Osteocyte (in vitro differentiated cells): ENCODE results near the gene VPS26A. TPM values are rescaled to one million over a fixed set of nuclear protein-coding genes. Genes with fewer than 3 reads are reported as not detected.
"Not testable (repeated sequence)": the region's sequence is repeated elsewhere in the genome, so short reads cannot be mapped to it uniquely, and the experiment has no call there.

Experiments
- DNase-seq: peaks from one replicate; pipeline ENCODE4 v3.0.0; 2021; ENCODE audit warnings: mixed read lengths; ENCODE audit not compliant: unreplicated experiment; ENCODE audit errors: extremely low spot score
- H3K27ac Mint-ChIP-seq: one replicate; pipeline ENCODE4 v1.8.0; 2021; ENCODE audit warnings: mild to moderate bottlenecking, mixed read lengths; ENCODE audit not compliant: unreplicated experiment
- H3K27me3 Mint-ChIP-seq: one replicate; pipeline ENCODE4 v1.8.0; 2021; ENCODE audit warnings: mixed read lengths; ENCODE audit not compliant: unreplicated experiment
- H3K36me3 Mint-ChIP-seq: one replicate; pipeline ENCODE4 v1.8.0; 2021; ENCODE audit warnings: mixed read lengths; ENCODE audit not compliant: unreplicated experiment
- H3K4me1 Mint-ChIP-seq: one replicate; pipeline ENCODE4 v1.8.0; 2021; ENCODE audit warnings: mixed read lengths; ENCODE audit not compliant: unreplicated experiment
- H3K4me3 Mint-ChIP-seq: one replicate; pipeline ENCODE4 v1.8.0; 2021; ENCODE audit warnings: mild to moderate bottlenecking, moderate library complexity, mixed read lengths; ENCODE audit not compliant: unreplicated experiment
- H3K9me3 Mint-ChIP-seq: one replicate; pipeline ENCODE4 v1.8.0; 2021; ENCODE audit warnings: mixed read lengths; ENCODE audit not compliant: unreplicated experiment
- CTCF ChIP-seq: fragments of 200-600 bp; sonication (generic); IDR thresholded peaks from 2 replicates; pipeline ENCODE4 v1.5.0; 2021; ENCODE audit warnings: antibody characterized with exemption, mild to moderate bottlenecking, moderate library complexity
- total RNA-seq: library from RNA; stranded (reverse); gene quantifications from 2 replicates; pipeline ENCODE4 v1.2.1, GENCODE V29; 2021

The VPS26A gene
- total RNA-seq, 1 donor from 2014 or later, result 59.4 TPM

- no peak for DNase-seq
- H3K36me3 Mint-ChIP-seq, result peaks cover 12% of the 10 kb centered on the region
- no peak overlapping the region for H3K4me3 Mint-ChIP-seq
- no peaks in the 10 kb centered on the region for H3K27me3 Mint-ChIP-seq
- peaks cover 25% of the 10 kb centered on the region for H3K4me1 Mint-ChIP-seq
- H3K9me3 Mint-ChIP-seq, result no peaks in the 10 kb centered on the region
- no peak overlapping the region for H3K27ac Mint-ChIP-seq
- TF ChIP-seq CTCF, result no peak
Measured at GRCh38 chr10:69130251-69130650, 6.3 kb downstream of the VPS26A start.

DNA sequence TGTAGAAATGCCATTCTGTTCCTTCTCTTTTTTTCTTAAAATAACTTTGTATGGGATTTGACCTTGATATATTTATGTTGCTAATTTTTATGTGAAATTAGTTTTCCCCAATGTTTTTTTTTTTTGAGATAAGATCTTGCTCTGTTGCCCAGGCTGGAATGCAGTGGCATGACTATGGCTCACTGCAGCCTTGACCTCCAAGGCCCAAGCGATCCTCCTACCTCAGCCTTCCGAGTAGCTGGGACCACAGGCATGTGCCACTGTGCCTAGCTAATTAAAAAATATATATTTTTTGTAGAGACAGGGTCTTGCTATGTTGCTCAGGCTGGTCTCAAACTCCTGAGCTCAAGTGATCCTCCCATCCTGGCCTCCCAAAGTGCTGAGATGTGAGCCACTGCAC, 16.0 kb downstream of the VPS26A start:
- Mint-ChIP-seq H3K27me3 (no peaks in the 10 kb centered on the region), H3K4me1 (no peaks in the 10 kb centered on the region), H3K9me3 (no peaks in the 10 kb centered on the region), H3K27ac (no peak overlapping the region), H3K36me3 (peaks cover 18% of the 10 kb centered on the region), H3K4me3 (no peak overlapping the region)
- TF ChIP-seq CTCF, result no peak
- DNase-seq, result no peak

- no peak for DNase-seq
- Mint-ChIP-seq H3K4me3 (no peak overlapping the region), H3K27ac (no peak overlapping the region), H3K9me3 (no peaks in the 10 kb centered on the region), H3K4me1 (no peaks in the 10 kb centered on the region), H3K36me3 (peaks cover 8% of the 10 kb centered on the region), H3K27me3 (no peaks in the 10 kb centered on the region)
- TF ChIP-seq CTCF, result no peak
Measured at GRCh38 chr10:69141304-69141703, 17.3 kb downstream of the VPS26A start.

DNA sequence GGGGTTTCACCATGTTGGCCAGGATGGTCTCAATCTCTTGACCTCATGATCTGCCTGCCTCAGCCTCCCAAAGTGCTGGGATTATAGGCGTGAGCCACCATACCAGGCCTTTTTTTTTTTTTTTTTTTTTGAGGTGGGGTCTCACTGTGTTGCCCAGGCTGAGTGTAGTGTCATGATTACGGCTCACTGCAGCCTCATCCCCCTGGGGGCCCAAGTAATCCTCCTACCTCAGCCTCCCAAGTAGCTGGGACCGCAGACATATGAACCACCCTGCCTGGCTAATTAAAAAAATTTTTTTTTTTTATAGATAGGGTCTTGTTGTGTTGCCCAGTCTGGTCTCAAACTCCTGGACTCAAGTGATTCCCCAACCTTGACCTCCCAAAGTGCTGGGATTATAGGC, 18.1 kb downstream of the VPS26A start:
- not testable (repeated sequence) for H3K4me1 Mint-ChIP-seq, H3K27ac Mint-ChIP-seq, H3K4me3 Mint-ChIP-seq, H3K36me3 Mint-ChIP-seq, H3K9me3 Mint-ChIP-seq, H3K27me3 Mint-ChIP-seq, DNase-seq

GRCh38 chr10:69142983-69143382, 19.0 kb downstream of the VPS26A start:
- H3K9me3 Mint-ChIP-seq, result no peaks in the 10 kb centered on the region
- DNase-seq, result no peak
- H3K4me1 Mint-ChIP-seq, result peaks cover 10% of the 10 kb centered on the region
- H3K27me3 Mint-ChIP-seq, result no peaks in the 10 kb centered on the region
- no peak for TF ChIP-seq CTCF
- H3K4me3 Mint-ChIP-seq, result no peak overlapping the region
- no peak overlapping the region for H3K27ac Mint-ChIP-seq
- peaks cover 5% of the 10 kb centered on the region for H3K36me3 Mint-ChIP-seq

DNA sequence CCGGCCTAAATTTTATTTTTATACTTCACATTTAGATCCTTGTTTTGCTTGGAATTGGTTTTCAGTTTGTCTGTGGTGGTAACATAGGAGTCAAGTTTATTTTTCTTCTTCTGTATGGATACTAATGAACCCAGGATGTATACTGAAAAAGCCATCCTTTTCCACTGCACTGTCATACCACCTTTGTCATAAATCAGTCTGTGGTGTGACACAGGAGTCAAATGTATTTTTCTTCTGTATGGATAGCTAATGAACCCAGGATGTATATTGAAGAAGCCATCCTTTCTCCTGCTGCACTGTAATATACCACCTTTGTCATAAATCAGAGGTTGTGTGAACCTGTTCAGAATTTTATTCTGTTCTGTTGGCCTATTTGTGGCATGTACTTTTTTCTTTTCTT, 21.4 kb downstream of the VPS26A start:
- Mint-ChIP-seq H3K4me3 (no peak overlapping the region), H3K4me1 (peaks cover 10% of the 10 kb centered on the region), H3K27me3 (no peaks in the 10 kb centered on the region), H3K27ac (no peak overlapping the region), H3K9me3 (no peaks in the 10 kb centered on the region), H3K36me3 (peaks cover 5% of the 10 kb centered on the region)
- no peak for TF ChIP-seq CTCF
- DNase-seq, result no peak
